BLaER1 treated with 17β-estradiol and CSF1 and Interleukin-3, amounts not matched to agents 10 nM and 100 nM (cell line): Measurements from ENCODE around the gene PTPRJ.
A peak's percentile ranks its signal among the peaks of the same experiment; 100 is the strongest.

Source experiments
- H3K27ac ChIP-seq, 11 experiments: shearing (Covaris generic); formaldehyde crosslinking; 2 replicates each; pipeline ENCODE4 v1.8.1; 2022
- H3K27me3 ChIP-seq, 11 experiments: shearing (Covaris generic); formaldehyde crosslinking; 2 replicates each; pipeline ENCODE4 v1.8.1; 2022
- H3K36me3 ChIP-seq, 11 experiments: shearing (Covaris generic); formaldehyde crosslinking; 2 replicates each; pipeline ENCODE4 v1.8.1; 2022
- H3K4me1 ChIP-seq, 10 experiments: shearing (Covaris generic); formaldehyde crosslinking; 2 replicates each; pipeline ENCODE4 v1.8.1; 2022
- H3K4me2 ChIP-seq, 11 experiments: shearing (Covaris generic); formaldehyde crosslinking; 2 replicates each; pipeline ENCODE4 v1.8.1; 2022
- H3K4me3 ChIP-seq, 10 experiments: shearing (Covaris generic); formaldehyde crosslinking; 2 replicates each; pipeline ENCODE4 v1.8.1; 2022
- H3K9ac ChIP-seq, 11 experiments: shearing (Covaris generic); formaldehyde crosslinking; 2 replicates each; pipeline ENCODE4 v1.8.1; 2022
- H3K9me3 ChIP-seq, 11 experiments: shearing (Covaris generic); formaldehyde crosslinking; replicated peaks in 1 of 11; 2 replicates each; pipeline ENCODE4 v1.8.1; 2022
- H4K20me1 ChIP-seq, 11 experiments: shearing (Covaris generic); formaldehyde crosslinking; 2 replicates each; pipeline ENCODE4 v1.8.1; 2022
- Cebpa-rat ChIP-seq, 11 experiments: shearing (Covaris generic); IDR thresholded peaks; 2 replicates each; pipeline ENCODE4 v1.8.1; 2022

The PTPRJ gene

GRCh38 chr11:48033918-48034341 is 53.6 kb downstream of the PTPRJ start:
- no peaks in the 10 kb centered on the region for H3K9me3 ChIP-seq
- H3K36me3 ChIP-seq: peaks cover 0 to 61% (median 6%) of the 10 kb centered on the region in 11 experiments; a peak in 8 of 22 replicates
- H3K4me1 ChIP-seq: peaks cover 41 to 98% (median 79%) of the 10 kb centered on the region in 10 experiments
- H3K4me2 ChIP-seq: peak overlapping the region in 9 of 11 experiments; percentile 30 to 99 (median 87); a peak in 17 of 22 replicates
- peak overlapping the region in 10 of 11 experiments; percentile 5 to 85 (median 80); a peak in 15 of 22 replicates for H3K27ac ChIP-seq
- no peaks in the 10 kb centered on the region for H3K27me3 ChIP-seq
- no peak for TF ChIP-seq Cebpa-rat (IDR thresholded peaks at IDR 0.05)
- peaks cover 0 to 98% (median 26%) of the 10 kb centered on the region in 11 experiments; a peak in 14 of 22 replicates for H4K20me1 ChIP-seq
- peak overlapping the region in 4 of 11 experiments; percentile 62 to 72 (median 68); a peak in 4 of 22 replicates for H3K9ac ChIP-seq
- H3K4me3 ChIP-seq: no peak overlapping the region

GRCh38 chr11:48034926-48035871 is 54.8 kb downstream of the PTPRJ start:
- peak overlapping the region in 3 of 10 experiments; percentile 3 to 53 (median 22); a peak in 4 of 20 replicates for H3K4me3 ChIP-seq
- H4K20me1 ChIP-seq: peaks cover 0 to 98% (median 32%) of the 10 kb centered on the region in 11 experiments; a peak in 16 of 22 replicates
- peaks cover 41 to 98% (median 66%) of the 10 kb centered on the region in 10 experiments for H3K4me1 ChIP-seq
- peak overlapping the region in 6 of 11 experiments; percentile 4 to 62 (median 33); a peak in 9 of 22 replicates for H3K9ac ChIP-seq
- peak overlapping the region in 9 of 11 experiments; percentile 31 to 85 (median 77); a peak in 14 of 22 replicates for H3K27ac ChIP-seq
- peak overlapping the region; percentile 50 to 99 (median 80) for H3K4me2 ChIP-seq
- peaks cover 0 to 63% (median 6%) of the 10 kb centered on the region in 11 experiments; a peak in 8 of 22 replicates for H3K36me3 ChIP-seq
- TF ChIP-seq Cebpa-rat (IDR thresholded peaks at IDR 0.05): no peak
- no peaks in the 10 kb centered on the region for H3K9me3 ChIP-seq
- H3K27me3 ChIP-seq: no peaks in the 10 kb centered on the region

GRCh38 chr11:48036011-48036410 is 55.7 kb downstream of the PTPRJ start:
- Histone ChIP-seq H4K20me1 (peaks cover 0 to 99% (median 40%) of the 10 kb centered on the region in 11 experiments; a peak in 16 of 22 replicates), H3K9ac (peak overlapping the region in 1 of 11 experiments; percentile 31; a peak in 1 of 22 replicates), H3K4me2 (peak overlapping the region; percentile 50 to 99 (median 80)), H3K4me1 (peaks cover 41 to 98% (median 58%) of the 10 kb centered on the region in 10 experiments), H3K4me3 (no peak overlapping the region), H3K36me3 (peaks cover 0 to 63% (median 6%) of the 10 kb centered on the region in 11 experiments; a peak in 9 of 22 replicates), H3K27me3 (no peaks in the 10 kb centered on the region), H3K27ac (peak overlapping the region in 5 of 11 experiments; percentile 7 to 85 (median 79); a peak in 5 of 22 replicates), H3K9me3 (no peaks in the 10 kb centered on the region)
- TF ChIP-seq Cebpa-rat (IDR thresholded peaks at IDR 0.05): no peak

GRCh38 chr11:48036466-48036865 is 56.1 kb downstream of the PTPRJ start:
- no peak for TF ChIP-seq Cebpa-rat (IDR thresholded peaks at IDR 0.05)
- no peak overlapping the region for H3K27ac ChIP-seq
- H3K27me3 ChIP-seq: no peaks in the 10 kb centered on the region
- peaks cover 38 to 98% (median 53%) of the 10 kb centered on the region in 10 experiments for H3K4me1 ChIP-seq
- H3K9me3 ChIP-seq: no peaks in the 10 kb centered on the region
- no peak overlapping the region for H3K4me3 ChIP-seq
- peaks cover 0 to 63% (median 6%) of the 10 kb centered on the region in 11 experiments; a peak in 9 of 22 replicates for H3K36me3 ChIP-seq
- H3K4me2 ChIP-seq: peak overlapping the region in 9 of 11 experiments; percentile 50 to 99 (median 80); a peak in 11 of 22 replicates
- no peak overlapping the region for H3K9ac ChIP-seq
- H4K20me1 ChIP-seq: peaks cover 0 to 99% (median 45%) of the 10 kb centered on the region in 11 experiments; a peak in 16 of 22 replicates

- H4K20me1 ChIP-seq: peaks cover 0 to 100% (median 58%) of the 10 kb centered on the region in 11 experiments; a peak in 17 of 22 replicates
- H3K4me1 ChIP-seq: peaks cover 30 to 99% (median 47%) of the 10 kb centered on the region in 10 experiments
- no peaks in the 10 kb centered on the region for H3K27me3 ChIP-seq
- no peak overlapping the region for H3K27ac ChIP-seq
- H3K9me3 ChIP-seq: no peaks in the 10 kb centered on the region
- H3K4me3 ChIP-seq: no peak overlapping the region
- peak overlapping the region in 3 of 11 experiments; percentile 97 to 99 (median 98); a peak in 6 of 22 replicates for H3K4me2 ChIP-seq
- no peak for TF ChIP-seq Cebpa-rat (IDR thresholded peaks at IDR 0.05)
- H3K9ac ChIP-seq: no peak overlapping the region
- H3K36me3 ChIP-seq: peaks cover 0 to 67% (median 6%) of the 10 kb centered on the region in 11 experiments; a peak in 9 of 22 replicates
These were observed 57.5 kb downstream of the PTPRJ start for GRCh38 chr11:48037709-48038468.

- Histone ChIP-seq H3K4me3 (no peak overlapping the region), H3K4me2 (peak overlapping the region in 3 of 11 experiments; percentile 77 to 94 (median 78); a peak in 6 of 22 replicates), H3K9ac (no peak overlapping the region), H4K20me1 (peaks cover 0 to 100% (median 76%) of the 10 kb centered on the region in 11 experiments; a peak in 18 of 22 replicates), H3K9me3 (no peaks in the 10 kb centered on the region), H3K36me3 (peaks cover 0 to 71% (median 0%) of the 10 kb centered on the region in 11 experiments; a peak in 8 of 22 replicates), H3K27ac (no peak overlapping the region), H3K27me3 (no peaks in the 10 kb centered on the region), H3K4me1 (peaks cover 26 to 99% (median 36%) of the 10 kb centered on the region in 10 experiments)
- no peak for TF ChIP-seq Cebpa-rat (IDR thresholded peaks at IDR 0.05)
These were observed 60.6 kb downstream of the PTPRJ start for GRCh38 chr11:48040830-48041444.

GRCh38 chr11:48041877-48042695 is 61.7 kb downstream of the PTPRJ start:
- Histone ChIP-seq H3K27me3 (no peaks in the 10 kb centered on the region), H3K9ac (peak overlapping the region in 1 of 11 experiments; percentile 8; a peak in 2 of 22 replicates), H3K27ac (no peak overlapping the region), H3K4me2 (peak overlapping the region in 10 of 11 experiments; percentile 57 to 94 (median 72); a peak in 14 of 22 replicates), H3K4me3 (no peak overlapping the region), H3K9me3 (no peaks in the 10 kb centered on the region), H3K4me1 (peaks cover 19 to 98% (median 30%) of the 10 kb centered on the region in 10 experiments), H3K36me3 (peaks cover 0 to 66% (median 0%) of the 10 kb centered on the region in 11 experiments; a peak in 8 of 22 replicates), H4K20me1 (peaks cover 0 to 100% (median 80%) of the 10 kb centered on the region in 11 experiments; a peak in 18 of 22 replicates)
- no peak for TF ChIP-seq Cebpa-rat (IDR thresholded peaks at IDR 0.05)
